Colonic mucosa (tissue), 4 donors: Measurements from ENCODE around the gene DAP. TPM values are rescaled to one million over a fixed set of nuclear protein-coding genes. Genes with fewer than 3 reads are reported as not detected.
"Not testable (repeated sequence)": the region's sequence is repeated elsewhere in the genome, so short reads cannot be mapped to it uniquely, and the experiment has no call there.

Experiments
- DNase-seq: peaks from one replicate; pipeline ENCODE4 v3.0.0-alpha.2; 2020
- H3K27ac ChIP-seq: fragments of 200-600 bp; one replicate; pipeline ENCODE4 v1.8.0; 2021
- H3K27me3 ChIP-seq: fragments of 200-600 bp; one replicate; pipeline ENCODE4 v1.8.0; 2021
- H3K36me3 ChIP-seq: fragments of 200-600 bp; one replicate; pipeline ENCODE4 v1.8.0; 2021
- H3K4me1 ChIP-seq: fragments of 200-600 bp; one replicate; pipeline ENCODE4 v1.8.0; 2021; ENCODE audit warnings: mild to moderate bottlenecking
- H3K4me3 ChIP-seq: fragments of 200-600 bp; one replicate; pipeline ENCODE4 v1.8.0; 2021
- H3K9ac ChIP-seq, 2 donors: one replicate each; pipeline ENCODE4 v1.7.0; 2013; ENCODE audit warnings: control low read depth in 2 of 2, low read depth in 2 of 2, low read length in 2 of 2
- H3K9me3 ChIP-seq: fragments of 200-600 bp; one replicate; pipeline ENCODE4 v1.8.0; 2021
- intact Hi-C: fragments of 100-400 bp; cut with DNase I; formaldehyde crosslinking; loops from one replicate; pipeline ENCODE4 v1.14.1; 2022
- total RNA-seq, 2 donors: library from RNA; stranded (reverse); fragmentation: NEBNext Ultra II Directional in 1 of 2; extraction: Animal tissue kit (Norgen Biotek cat#: 25700) in 1 of 2; gene quantifications; one replicate each; pipeline ENCODE4 v1.2.1, GENCODE V29; 2021
- TF ChIP-seq, protein P1 (sequence below): fragments of 200-600 bp; IDR thresholded peaks from one replicate; pipeline ENCODE4 v1.8.0; 2022; ENCODE audit warnings: antibody characterized with exemption, mild to moderate bottlenecking
- donor health status: healthy.
- donor health status: DM: no; HTN: no; CAD: no.
- donor health status: DM: no; HTN: no; CAD: no.

DAP gene
- total RNA-seq, 2 donors from 2014 or later: 106 to 133 TPM

DNA sequence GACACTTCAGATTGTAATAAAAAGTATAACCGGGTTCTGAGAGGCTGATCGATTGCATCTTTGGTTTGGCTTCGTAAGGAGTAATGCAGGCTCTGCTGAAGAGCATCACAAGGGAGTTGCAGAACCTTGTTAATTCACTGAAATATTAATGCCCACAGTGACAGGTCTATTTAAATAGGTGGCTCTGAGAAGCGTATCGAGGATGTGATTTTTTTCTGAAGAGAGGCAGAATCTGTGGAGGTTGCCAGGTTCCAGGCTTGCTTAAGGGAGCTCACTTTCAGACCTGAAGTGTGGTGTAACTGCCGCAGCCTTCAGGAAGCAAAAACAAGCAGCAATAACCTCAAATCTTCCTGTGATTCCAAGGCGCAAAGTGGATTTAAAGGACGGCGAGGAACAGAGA is 116.8 kb downstream of the DAP start:
- H3K27ac ChIP-seq: no peak overlapping the region
- H3K4me1 ChIP-seq: no peaks in the 10 kb centered on the region
- no peaks in the 10 kb centered on the region for H3K27me3 ChIP-seq
- H3K4me3 ChIP-seq: no peak overlapping the region
- TF ChIP-seq, protein P1, sequence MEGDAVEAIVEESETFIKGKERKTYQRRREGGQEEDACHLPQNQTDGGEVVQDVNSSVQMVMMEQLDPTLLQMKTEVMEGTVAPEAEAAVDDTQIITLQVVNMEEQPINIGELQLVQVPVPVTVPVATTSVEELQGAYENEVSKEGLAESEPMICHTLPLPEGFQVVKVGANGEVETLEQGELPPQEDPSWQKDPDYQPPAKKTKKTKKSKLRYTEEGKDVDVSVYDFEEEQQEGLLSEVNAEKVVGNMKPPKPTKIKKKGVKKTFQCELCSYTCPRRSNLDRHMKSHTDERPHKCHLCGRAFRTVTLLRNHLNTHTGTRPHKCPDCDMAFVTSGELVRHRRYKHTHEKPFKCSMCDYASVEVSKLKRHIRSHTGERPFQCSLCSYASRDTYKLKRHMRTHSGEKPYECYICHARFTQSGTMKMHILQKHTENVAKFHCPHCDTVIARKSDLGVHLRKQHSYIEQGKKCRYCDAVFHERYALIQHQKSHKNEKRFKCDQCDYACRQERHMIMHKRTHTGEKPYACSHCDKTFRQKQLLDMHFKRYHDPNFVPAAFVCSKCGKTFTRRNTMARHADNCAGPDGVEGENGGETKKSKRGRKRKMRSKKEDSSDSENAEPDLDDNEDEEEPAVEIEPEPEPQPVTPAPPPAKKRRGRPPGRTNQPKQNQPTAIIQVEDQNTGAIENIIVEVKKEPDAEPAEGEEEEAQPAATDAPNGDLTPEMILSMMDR: no peak
- intact Hi-C loops: no loop called here
- H3K36me3 ChIP-seq: no peaks in the 10 kb centered on the region
- H3K9ac ChIP-seq: no peak overlapping the region
- DNase-seq: no peak
- no peaks in the 10 kb centered on the region for H3K9me3 ChIP-seq

DNA sequence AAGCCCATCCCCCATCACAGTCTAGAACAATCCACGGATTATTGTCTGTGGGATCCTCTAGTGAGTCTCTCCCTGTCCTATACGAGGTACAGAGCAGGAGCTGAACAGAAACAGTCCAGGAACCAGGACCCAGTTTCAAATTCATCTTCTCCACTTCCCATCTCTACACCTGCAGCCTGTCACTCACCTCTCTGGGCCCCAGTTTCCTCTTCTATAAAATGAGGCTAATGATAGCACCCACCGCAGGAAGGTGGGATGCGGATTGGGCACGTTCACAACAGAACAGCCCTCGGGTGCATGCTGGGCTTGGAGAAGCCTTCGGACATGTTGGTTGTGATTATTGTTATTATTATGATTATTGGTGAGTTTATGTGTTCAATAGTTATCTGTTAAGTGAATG is 118.7 kb downstream of the DAP start:
- no peak overlapping the region for H3K4me3 ChIP-seq
- no peaks in the 10 kb centered on the region for H3K4me1 ChIP-seq
- intact Hi-C loops: no loop called here
- no peaks in the 10 kb centered on the region for H3K36me3 ChIP-seq
- DNase-seq: no peak
- no peak overlapping the region for H3K27ac ChIP-seq
- H3K27me3 ChIP-seq: no peaks in the 10 kb centered on the region
- H3K9me3 ChIP-seq: no peaks in the 10 kb centered on the region
- TF ChIP-seq, protein P1: no peak
- H3K9ac ChIP-seq: no peak overlapping the region

DNA sequence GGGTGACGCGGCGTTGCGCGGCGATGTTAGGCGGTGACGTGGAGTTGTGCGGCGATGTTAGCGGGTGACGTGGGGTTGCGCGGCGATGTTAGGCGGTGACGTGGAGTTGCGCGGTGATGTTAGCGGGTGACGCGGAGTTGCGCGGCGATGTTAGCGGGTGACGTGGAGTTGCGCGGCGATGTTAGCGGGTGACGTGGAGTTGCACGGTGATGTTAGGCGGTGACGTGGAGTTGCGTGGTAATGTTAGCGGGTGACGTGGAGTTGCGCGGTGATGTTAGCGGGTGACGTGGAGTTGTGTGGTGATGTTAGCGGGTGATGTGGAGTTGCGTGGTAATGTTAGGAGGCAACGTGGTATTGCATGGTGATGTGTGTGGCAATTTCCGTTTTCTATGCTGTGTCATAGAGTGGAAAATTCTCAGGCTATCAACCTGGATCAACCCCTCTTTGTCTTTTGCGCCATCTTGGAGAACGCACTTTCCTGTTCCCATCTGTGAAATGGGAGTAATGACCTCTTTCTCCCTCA is 121.1 kb downstream of the DAP start:
- no peaks in the 10 kb centered on the region for H3K9me3 ChIP-seq
- DNase-seq: no peak
- no peak overlapping the region for H3K27ac ChIP-seq
- TF ChIP-seq, protein P1: no peak
- H3K36me3 ChIP-seq: no peaks in the 10 kb centered on the region
- H3K4me1 ChIP-seq: no peaks in the 10 kb centered on the region
- no peaks in the 10 kb centered on the region for H3K27me3 ChIP-seq
- H3K4me3 ChIP-seq: no peak overlapping the region
- intact Hi-C loops: no loop called here
- H3K9ac ChIP-seq: no peak overlapping the region

DNA sequence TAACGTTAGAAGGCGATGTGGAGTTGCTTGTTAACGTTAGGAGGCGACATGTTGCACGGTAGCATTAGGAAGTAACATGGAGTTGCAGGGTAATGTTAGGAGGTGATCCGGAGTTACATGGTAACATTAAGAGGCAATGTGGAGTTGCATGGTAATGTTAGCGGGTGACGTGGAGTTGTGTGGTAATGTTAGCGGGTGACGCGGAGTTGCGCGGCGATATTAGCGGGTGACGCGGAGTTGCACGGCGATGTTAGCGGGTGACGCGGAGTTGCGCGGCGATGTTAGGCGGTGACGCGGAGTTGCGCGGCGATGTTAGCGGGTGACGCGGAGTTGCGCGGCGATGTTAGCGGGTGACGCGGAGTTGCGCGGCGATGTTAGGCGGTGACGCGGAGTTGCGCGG is 122.3 kb downstream of the DAP start:
- H3K9me3 ChIP-seq, H3K36me3 ChIP-seq, H3K4me3 ChIP-seq, H3K4me1 ChIP-seq, DNase-seq, H3K27me3 ChIP-seq, H3K9ac ChIP-seq, intact Hi-C loops, H3K27ac ChIP-seq: not testable (repeated sequence)

DNA sequence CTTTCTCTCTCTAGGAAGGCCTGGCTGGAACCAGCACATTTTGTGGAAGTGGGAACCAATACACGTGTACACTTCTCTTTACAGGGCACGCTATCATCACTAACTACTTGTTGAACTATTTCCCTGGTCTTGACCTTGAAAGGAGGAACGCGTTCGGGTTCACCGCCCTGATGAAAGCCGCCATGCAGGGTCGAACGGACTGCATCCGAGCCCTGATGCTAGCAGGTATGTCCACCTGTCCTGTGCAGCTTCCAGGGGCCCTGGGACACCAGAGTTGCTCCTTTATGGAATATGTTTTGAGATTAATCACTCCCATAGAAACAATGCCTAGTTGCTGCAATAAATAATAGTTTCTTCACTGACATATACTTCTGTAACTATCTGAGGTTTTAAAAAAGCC is 123.1 kb downstream of the DAP start:
- Histone ChIP-seq H3K36me3 (no peaks in the 10 kb centered on the region), H3K9ac (no peak overlapping the region), H3K4me1 (no peaks in the 10 kb centered on the region), H3K27me3 (no peaks in the 10 kb centered on the region), H3K9me3 (no peaks in the 10 kb centered on the region), H3K4me3 (no peak overlapping the region), H3K27ac (no peak overlapping the region)
- TF ChIP-seq, protein P1: no peak
- DNase-seq: no peak
- intact Hi-C loops: no loop called here

DNA sequence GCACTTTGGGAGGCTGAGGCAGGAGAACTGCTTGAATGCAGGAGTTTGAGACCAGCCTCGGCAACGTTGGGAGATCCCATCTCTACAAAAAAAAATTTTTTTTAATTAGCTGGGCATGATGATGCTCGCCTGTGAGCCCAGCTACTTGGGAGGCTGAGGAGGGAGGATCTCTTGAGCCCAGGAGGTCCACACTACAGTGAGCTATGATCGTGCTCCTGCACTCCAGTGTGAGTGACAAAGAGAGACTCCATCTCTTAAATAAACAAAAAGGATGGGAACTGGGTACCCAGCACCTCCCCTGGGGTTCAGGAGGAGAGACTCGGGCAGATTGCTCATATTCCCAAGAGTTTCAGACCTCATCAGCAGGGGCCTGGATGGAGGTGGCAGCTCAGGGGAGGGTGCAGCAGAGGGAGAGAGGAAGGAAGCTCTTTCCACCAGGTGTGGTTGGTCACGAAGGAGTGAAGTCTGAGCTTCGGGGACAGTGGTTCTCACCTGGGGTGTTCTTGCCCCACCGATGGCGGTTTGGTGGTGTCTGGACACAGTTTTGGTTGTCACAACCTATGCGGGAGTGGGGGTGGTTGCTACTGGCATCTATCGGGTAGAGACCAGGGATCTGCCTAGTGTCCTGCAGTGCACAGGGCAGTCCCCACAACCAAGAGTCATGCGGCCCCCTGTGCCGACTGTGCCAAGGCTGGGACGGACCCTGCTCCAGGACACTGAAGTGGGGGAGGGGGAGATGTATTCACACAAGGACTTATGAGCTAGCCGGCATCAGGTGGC is 124.5 kb downstream of the DAP start:
- Histone ChIP-seq H3K9me3 (no peaks in the 10 kb centered on the region), H3K4me1 (no peaks in the 10 kb centered on the region), H3K36me3 (no peaks in the 10 kb centered on the region), H3K4me3 (no peak overlapping the region), H3K27ac (no peak overlapping the region), H3K27me3 (no peaks in the 10 kb centered on the region), H3K9ac (no peak overlapping the region)
- DNase-seq: no peak
- TF ChIP-seq, protein P1: no peak
- intact Hi-C loops: no loop called here
